Smooth muscle cell of the brain vasculature (primary cell): ENCODE measurements around the gene GBE1.

ENCODE experiments used
- DNase-seq: peaks from one replicate; pipeline ENCODE4 v3.0.0-alpha.2; 2012; ENCODE audit warnings: low read depth, low spot score

Gene GBE1

GRCh38 chr3:81699536-81700320, 61.7 kb downstream of the GBE1 start:
- DNase-seq = no peak

DNA sequence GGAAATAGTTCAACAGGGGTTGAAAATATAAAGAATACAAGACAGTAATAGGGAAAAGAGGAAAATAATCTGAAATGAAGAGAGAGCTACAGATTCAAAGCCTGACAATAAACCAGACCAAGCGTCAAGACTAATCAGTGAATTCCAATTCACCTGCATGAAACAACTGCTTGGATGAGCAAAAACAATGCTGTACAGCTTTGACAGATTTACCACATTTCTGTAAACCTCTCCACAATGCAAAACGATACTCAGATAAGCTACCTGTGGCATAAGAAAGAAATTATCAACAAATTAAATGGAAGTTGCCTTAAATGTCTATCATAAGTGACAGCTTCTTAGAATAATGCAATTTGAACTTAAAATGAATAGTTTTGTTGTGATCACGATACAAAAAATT, 65.4 kb downstream of the GBE1 start:
- DNase-seq = no peak

- DNase-seq = no peak
Observed at GRCh38 chr3:81695302-81695701, 66.1 kb downstream of the GBE1 start.

DNA sequence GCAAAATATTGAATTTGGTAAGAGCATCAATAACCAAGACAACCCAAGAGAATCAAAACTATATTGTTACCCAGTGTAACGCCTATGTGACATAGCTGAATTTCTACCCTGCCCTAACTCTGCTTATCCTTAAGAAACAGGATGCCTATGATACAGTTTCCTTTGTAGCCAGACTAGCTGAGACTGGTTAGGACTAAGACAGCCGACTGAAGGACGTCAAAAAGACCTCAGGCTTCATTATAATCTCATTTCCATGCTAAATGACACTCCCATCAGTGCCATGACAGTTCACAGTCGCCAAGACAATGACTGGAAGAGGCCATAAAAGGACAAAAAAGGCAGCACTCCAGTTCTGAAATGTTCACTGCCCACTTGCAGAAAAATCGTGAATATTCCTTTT, 66.8 kb downstream of the GBE1 start:
- DNase-seq = no peak

- no peak for DNase-seq
Observed at GRCh38 chr3:81692766-81693165, 68.7 kb downstream of the GBE1 start.

GRCh38 chr3:81689617-81690016, 71.8 kb downstream of the GBE1 start:
- DNase-seq = no peak

- DNase-seq = no peak
Observed at GRCh38 chr3:81684751-81685395, 76.6 kb downstream of the GBE1 start.

DNA sequence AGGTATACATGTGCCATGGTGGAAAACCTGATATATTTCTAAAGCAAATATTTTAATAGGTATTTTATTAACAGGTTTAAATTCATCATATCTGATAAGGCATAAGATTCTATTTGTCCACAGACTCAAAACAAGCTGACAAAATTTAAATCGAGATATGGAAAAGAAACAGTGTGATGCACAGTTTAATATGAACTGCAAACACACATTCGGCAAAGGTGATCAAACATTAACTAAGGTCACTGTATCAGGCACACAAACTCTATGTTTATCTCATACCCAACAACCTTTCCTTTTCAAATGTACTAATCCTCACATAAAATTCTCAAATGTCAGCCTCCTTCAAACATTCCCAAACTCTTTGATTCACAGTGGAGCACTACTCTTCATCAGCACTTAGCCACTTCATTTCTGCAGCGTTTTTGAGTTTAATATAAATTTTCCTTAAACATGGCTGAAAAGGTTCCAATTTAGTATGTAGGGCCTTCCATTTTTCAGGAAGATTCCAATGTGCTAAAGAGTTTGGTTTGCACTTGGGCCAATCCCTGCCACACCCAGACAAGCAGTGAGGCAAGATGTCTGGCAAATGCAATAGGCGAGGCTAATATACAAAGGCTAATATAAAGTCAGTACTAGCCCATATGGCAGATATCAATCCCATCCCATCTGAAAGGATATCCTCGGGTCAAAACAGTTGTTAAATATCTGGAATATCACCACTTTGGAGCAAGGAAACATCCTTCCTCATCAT, 84.6 kb downstream of the GBE1 start:
- no peak for DNase-seq

DNA sequence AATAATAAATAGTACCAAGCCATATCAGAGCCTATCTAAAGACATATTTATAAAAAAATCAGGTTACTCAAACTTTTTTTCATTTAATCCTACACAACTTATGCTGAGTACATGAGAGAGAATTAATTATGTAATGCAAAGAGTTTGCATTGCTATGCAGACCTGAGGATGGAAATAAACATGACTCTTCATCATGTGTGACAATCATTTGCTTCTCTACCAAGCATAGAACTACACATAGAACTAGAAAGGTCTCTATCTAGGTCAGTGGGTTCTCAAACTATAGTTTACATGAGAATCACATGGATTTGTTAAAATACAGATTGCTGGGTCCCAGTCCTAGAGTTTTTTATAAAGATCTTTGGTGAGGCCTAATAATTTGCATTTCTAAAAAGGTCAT, 86.8 kb downstream of the GBE1 start:
- DNase-seq = no peak

DNA sequence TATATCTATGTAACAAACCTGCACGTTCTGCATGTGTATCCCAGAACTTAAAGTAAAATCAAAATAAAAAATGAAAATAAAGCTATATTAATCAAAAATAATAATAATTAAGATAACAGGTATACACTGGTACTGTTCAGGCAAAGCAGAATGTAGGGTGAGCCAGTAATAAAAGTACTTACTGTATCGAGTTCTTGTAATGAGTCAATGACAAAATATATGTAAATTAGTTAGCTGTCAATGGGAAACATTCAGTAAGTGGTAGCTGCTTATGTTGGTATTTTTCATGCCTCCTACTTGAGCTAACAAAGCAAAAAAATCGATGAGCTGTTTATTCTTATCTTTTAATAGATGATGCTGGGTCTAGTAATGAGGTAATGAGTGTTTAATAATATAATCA, 93.2 kb downstream of the GBE1 start:
- DNase-seq = no peak

DNA sequence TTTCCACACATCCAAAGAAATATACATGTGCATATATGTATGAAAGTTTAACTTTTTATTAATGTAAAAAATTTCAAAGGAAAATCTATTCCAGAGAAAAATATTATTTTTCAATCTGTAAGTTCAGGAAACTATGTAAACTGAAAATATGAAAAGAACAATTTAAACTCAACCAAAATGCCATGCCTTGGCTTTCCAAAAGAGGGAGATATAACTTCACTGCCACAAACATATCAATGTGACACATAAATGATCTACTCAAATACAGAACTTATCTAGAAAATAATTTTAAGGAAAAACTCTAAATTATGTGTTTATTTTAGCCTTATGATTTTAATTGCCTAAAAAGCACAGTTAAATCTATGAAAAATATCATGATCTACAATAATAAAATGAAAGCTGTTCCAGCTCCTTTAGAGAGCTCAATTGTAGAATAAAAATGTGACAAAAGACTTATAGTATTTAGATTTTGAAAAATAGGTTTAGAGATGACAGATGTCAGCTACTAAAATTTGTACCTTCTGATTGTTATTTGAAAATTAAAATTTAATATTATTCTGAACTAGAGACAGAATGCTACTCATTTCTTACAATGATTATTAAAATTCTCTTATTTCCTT, 94.8 kb downstream of the GBE1 start:
- peak; percentile 17 for DNase-seq

- DNase-seq = no peak
Observed at GRCh38 chr3:81663114-81663513, 98.3 kb downstream of the GBE1 start.

DNA sequence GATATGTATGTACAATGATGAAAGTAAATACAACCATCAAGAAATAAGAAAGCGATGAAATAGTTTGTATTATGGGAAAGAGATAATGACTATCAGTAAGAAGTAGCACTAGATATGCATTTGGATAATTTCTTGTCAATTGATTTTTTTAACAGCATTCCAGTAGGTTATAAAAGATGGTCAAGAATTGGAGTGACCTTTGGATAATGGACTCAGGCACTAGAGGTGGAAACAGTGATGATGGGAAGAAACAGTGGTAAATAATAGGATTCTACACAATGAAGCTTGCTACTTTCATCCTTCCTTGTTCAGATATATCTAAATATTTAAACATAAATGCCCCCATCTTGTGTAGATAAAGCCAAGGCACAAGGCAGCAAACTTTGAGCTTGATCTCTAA, 101.4 kb downstream of the GBE1 start:
- DNase-seq = no peak

DNA sequence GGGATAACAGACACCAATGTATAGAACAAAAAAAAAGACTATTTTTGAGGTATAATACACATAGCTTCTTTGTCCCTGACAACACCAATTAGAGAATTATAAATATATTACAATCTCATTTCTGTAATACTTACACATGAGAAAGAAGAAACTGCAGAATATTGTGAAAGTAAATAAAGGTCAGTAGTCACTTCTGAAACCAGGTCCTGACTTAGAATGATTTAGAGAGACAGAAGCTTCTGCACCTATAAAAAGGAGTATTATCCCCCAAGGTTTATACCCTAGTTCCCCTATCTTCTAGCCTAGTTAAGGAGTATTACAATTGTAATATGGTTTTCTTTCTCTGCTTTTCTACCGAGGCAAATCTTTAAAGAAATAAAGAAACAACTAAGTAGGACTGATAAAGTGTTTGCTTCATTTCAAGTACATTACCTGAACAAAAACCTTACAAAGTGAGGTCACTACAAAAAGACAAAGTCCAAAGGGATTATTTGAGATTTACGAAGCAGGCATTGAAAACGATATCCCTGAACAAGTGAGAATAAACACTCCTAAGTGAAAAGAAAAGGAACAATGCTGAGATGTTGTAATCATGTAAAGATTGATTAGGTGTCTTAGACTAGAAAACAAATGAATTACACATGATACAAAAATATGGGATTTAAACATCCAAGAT, 103.0 kb downstream of the GBE1 start:
- no peak for DNase-seq

- DNase-seq = no peak
Observed at GRCh38 chr3:81651139-81651538, 110.3 kb downstream of the GBE1 start.

DNA sequence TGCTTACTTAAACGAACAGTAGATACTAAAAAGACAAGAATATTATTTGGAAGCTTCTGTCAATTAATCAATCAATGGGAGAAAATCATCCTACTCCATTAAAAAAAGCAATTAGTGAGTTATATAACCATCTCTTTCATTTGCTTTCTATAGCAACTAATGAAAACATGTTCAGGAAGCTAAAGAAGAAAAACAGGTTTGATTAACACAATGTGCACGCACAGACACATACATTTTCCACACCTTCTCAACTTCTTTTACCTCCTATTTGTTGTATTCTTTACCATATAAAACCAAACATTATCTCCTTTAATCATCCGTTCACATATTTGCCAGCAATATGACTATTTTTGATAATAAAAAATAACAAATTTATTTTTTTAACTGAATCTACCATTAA, 111.3 kb downstream of the GBE1 start:
- DNase-seq = no peak

- no peak for DNase-seq
Observed at GRCh38 chr3:81645248-81645647, 116.2 kb downstream of the GBE1 start.

GRCh38 chr3:81643721-81644120, 117.7 kb downstream of the GBE1 start:
- DNase-seq = peak; percentile 9

- DNase-seq = no peak
Observed at GRCh38 chr3:81638480-81638879, 123.0 kb downstream of the GBE1 start.

- DNase-seq = no peak
Observed at GRCh38 chr3:81632659-81633058, 128.8 kb downstream of the GBE1 start.

- no peak for DNase-seq
Observed at GRCh38 chr3:81624756-81625155, 136.7 kb downstream of the GBE1 start.

GRCh38 chr3:81622395-81622794, 139.1 kb downstream of the GBE1 start:
- no peak for DNase-seq
